SK-N-SH treated with all-trans-retinoic acid at 6 μM for 48 hours (cell line): ENCODE measurements around the gene INTS1.

ENCODE experiments used
- ATAC-seq: fragments of 200-7000 bp; cut with Tn5 transposase; 3 replicates; pipeline ENCODE4 v1.9.1; 2020; ENCODE audit warnings: mild to moderate bottlenecking, moderate library complexity
- ARNTL ChIP-seq: fragments of 450-650 bp; formaldehyde crosslinking; IDR thresholded peaks from 2 replicates; pipeline ENCODE4 v1.5.0; 2020; ENCODE audit warnings: low read depth, mild to moderate bottlenecking, moderate library complexity, borderline replicate concordance
- BACH2 ChIP-seq: fragments of 250-450 bp; sonication (Bioruptor Pico); IDR thresholded peaks from 2 replicates; pipeline ENCODE4 v1.9.0; 2021; ENCODE audit warnings: mild to moderate bottlenecking, borderline replicate concordance
- CREB5 ChIP-seq: fragments of 250-450 bp; sonication (Bioruptor Pico); IDR thresholded peaks from 2 replicates; pipeline ENCODE4 v1.5.1; 2020; ENCODE audit warnings: low read depth, mild to moderate bottlenecking, moderate library complexity
- CSDC2 ChIP-seq: fragments of 250-450 bp; sonication (Bioruptor Pico); IDR thresholded peaks from 2 replicates; pipeline ENCODE4 v1.5.0; 2020; ENCODE audit warnings: mild to moderate bottlenecking, moderate library complexity
- ESRRG ChIP-seq: fragments of 250-450 bp; sonication (Bioruptor Pico); IDR thresholded peaks from 2 replicates; pipeline ENCODE4 v1.6.1; 2021; ENCODE audit warnings: mild to moderate bottlenecking
- GLIS3 ChIP-seq: fragments of 250-450 bp; sonication (Bioruptor Pico); IDR thresholded peaks from 2 replicates; pipeline ENCODE4 v1.5.0; 2020; ENCODE audit warnings: mild to moderate bottlenecking, moderate library complexity
- ISL1 ChIP-seq: fragments of 250-450 bp; sonication (Bioruptor Pico); IDR thresholded peaks from 2 replicates; pipeline ENCODE4 v2.1.2; 2022; ENCODE audit warnings: mild to moderate bottlenecking, moderate library complexity
- POU6F1 ChIP-seq: fragments of 250-450 bp; sonication (Bioruptor Pico); IDR thresholded peaks from 2 replicates; pipeline ENCODE4 v1.8.0; 2021; ENCODE audit warnings: low read depth, mild to moderate bottlenecking, moderate library complexity, borderline replicate concordance
- PPARA ChIP-seq: fragments of 250-450 bp; sonication (Bioruptor Pico); IDR thresholded peaks from 2 replicates; pipeline ENCODE4 v1.5.0; 2020; ENCODE audit warnings: mild to moderate bottlenecking, borderline replicate concordance
- RARB ChIP-seq: fragments of 250-450 bp; sonication (Bioruptor Pico); IDR thresholded peaks from 2 replicates; pipeline ENCODE4 v1.8.0; 2021; ENCODE audit warnings: mild to moderate bottlenecking, moderate library complexity
- SNAI2 ChIP-seq: fragments of 250-450 bp; sonication (Bioruptor Pico); IDR thresholded peaks from 2 replicates; pipeline ENCODE4 v1.5.0; 2020; ENCODE audit warnings: mild to moderate bottlenecking, moderate library complexity
- TCF4 ChIP-seq: fragments of 250-450 bp; sonication (Bioruptor Pico); IDR thresholded peaks from 2 replicates; pipeline ENCODE4 v1.8.0; 2021; ENCODE audit warnings: mild to moderate bottlenecking, moderate library complexity, borderline replicate concordance
- TOX ChIP-seq: fragments of 250-450 bp; sonication (Bioruptor Pico); IDR thresholded peaks from 2 replicates; pipeline ENCODE4 v1.8.0; 2021; ENCODE audit warnings: mild to moderate bottlenecking, moderate library complexity, borderline replicate concordance
- TSHZ2 ChIP-seq: fragments of 250-450 bp; sonication (Bioruptor Pico); IDR thresholded peaks from 2 replicates; pipeline ENCODE4 v1.5.0; 2020; ENCODE audit warnings: mild to moderate bottlenecking, moderate library complexity
- ZC3H10 ChIP-seq: fragments of 250-450 bp; sonication (Bioruptor Pico); IDR thresholded peaks from 2 replicates; pipeline ENCODE4 v1.5.1; 2021; ENCODE audit warnings: mild to moderate bottlenecking, moderate library complexity
- ZFP30 ChIP-seq: fragments of 450-650 bp; formaldehyde crosslinking; IDR thresholded peaks from 2 replicates; pipeline ENCODE4 v1.5.0; 2022; ENCODE audit warnings: mild to moderate bottlenecking, moderate library complexity
- ZNF565 ChIP-seq: fragments of 450-650 bp; formaldehyde crosslinking; conservative IDR thresholded peaks from 2 replicates; pipeline ENCODE4 v1.5.0; 2020; ENCODE audit warnings: low read depth, mild to moderate bottlenecking, moderate library complexity
- ZNF70 ChIP-seq: fragments of 450-650 bp; formaldehyde crosslinking; IDR thresholded peaks from 2 replicates; pipeline ENCODE4 v1.5.0; 2020; ENCODE audit warnings: mild to moderate bottlenecking, moderate library complexity
- ZNF8 ChIP-seq: fragments of 450-650 bp; formaldehyde crosslinking; IDR thresholded peaks from 2 replicates; pipeline ENCODE4 v1.5.0; 2020; ENCODE audit warnings: mild to moderate bottlenecking, moderate library complexity
- TF ChIP-seq, protein P1 (sequence below): fragments of 250-450 bp; sonication (Bioruptor Pico); IDR thresholded peaks from 2 replicates; pipeline ENCODE4 v1.5.1; 2021; ENCODE audit warnings: mild to moderate bottlenecking, moderate library complexity

The INTS1 gene

DNA sequence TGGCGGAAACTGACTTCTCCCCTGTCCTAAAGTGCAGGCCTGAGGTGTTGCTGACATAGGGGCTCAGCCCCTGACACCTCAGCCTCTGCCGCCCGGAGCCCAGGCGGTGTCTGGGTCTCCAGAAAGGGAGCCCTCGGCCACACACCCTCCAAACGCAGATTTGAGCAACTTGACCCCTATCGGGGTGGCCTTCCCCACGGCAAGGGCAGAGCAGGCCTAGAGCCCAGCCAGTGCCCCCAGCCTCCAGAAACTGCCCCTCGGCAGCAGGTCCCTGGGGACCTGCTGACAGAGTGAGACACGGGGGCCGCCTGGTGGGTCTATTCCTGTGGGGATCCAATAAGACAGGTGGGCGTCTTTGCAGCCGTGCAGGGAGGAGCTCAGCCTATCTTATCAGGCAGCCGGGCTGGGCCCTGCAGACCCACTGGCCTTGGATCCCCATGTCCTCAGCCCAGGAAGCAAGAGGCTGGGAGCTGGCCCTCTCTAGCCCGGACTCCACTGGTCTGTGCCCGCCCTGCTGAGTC, 40.8 kb upstream of the INTS1 start:
- TF ChIP-seq ARNTL (CRISPR knock-in tag): no peak
- TF ChIP-seq ZNF565 (CRISPR knock-in tag): no peak
- no peak for TF ChIP-seq ZNF8 (CRISPR knock-in tag)
- TF ChIP-seq RARB (CRISPR knock-in tag): no peak
- TF ChIP-seq TOX: no peak
- TF ChIP-seq ZFP30 (CRISPR knock-in tag): no peak
- no peak for TF ChIP-seq BACH2 (CRISPR knock-in tag)
- TF ChIP-seq GLIS3 (CRISPR knock-in tag): no peak
- no peak for TF ChIP-seq ZC3H10
- no peak for TF ChIP-seq CSDC2 (CRISPR knock-in tag)
- no peak for TF ChIP-seq TSHZ2
- TF ChIP-seq ZNF70 (CRISPR knock-in tag): no peak
- TF ChIP-seq TCF4 (CRISPR knock-in tag): no peak
- ATAC-seq: peak; percentile 0; the same call in 2 of the 3 replicates

GRCh38 chr7:1544178-1544895, 40.1 kb upstream of the INTS1 start:
- TF ChIP-seq PPARA (no peak), BACH2 (CRISPR knock-in tag) (no peak), POU6F1 (no peak), ZNF70 (CRISPR knock-in tag) (no peak), ARNTL (CRISPR knock-in tag) (no peak), ESRRG (CRISPR knock-in tag) (no peak)
- ATAC-seq: peak; percentile 2

- ATAC-seq: no peak
Observed at GRCh38 chr7:1543826-1544177, 39.6 kb upstream of the INTS1 start.

DNA sequence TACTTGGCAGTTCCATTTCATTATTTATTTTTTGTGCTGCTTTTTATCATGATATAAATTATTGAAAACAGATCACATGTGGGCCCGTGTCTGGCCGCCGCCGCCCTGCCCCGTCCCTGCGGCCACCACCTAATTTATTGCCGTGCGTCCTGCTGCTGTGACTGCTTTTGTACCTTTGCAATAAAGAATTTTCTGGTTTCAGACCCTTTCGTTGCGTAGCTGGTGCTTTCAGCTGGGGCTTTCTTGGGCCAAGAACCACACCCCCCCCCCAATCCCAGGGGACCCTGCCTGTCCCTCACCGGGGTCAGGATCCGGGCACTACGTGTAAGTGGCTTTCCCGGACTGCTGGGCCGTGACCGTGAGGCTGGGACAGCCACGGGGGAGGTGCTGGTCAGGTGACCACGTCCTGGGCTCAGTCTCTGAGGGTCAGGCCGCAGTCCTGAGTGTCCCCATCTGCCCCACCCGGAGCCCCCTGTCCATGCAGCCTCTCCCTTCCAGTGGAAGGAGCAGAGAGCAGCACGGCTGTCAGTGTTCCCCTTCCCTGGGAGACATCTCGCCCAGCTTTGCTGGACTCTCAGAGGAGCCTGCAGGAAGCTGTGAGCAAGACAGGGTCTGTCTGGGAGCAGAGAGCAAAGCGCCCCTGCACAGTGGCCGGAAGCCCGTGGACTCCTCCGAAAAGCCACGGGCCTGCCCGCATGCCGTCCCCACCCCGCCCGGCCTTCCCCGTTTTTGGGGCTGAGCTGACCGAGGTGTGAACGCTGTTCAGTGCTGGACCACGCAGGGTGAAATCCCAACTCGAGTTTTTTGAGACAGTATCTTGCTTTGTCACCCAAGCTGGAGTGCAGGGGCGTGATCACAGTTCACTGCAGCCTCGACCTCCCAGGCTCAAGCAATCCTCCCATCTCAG, 38.9 kb upstream of the INTS1 start:
- TF ChIP-seq ZC3H10: no peak
- TF ChIP-seq TOX: no peak
- TF ChIP-seq ISL1 (CRISPR knock-in tag): no peak
- TF ChIP-seq TCF4 (CRISPR knock-in tag): no peak
- TF ChIP-seq TSHZ2: no peak
- TF ChIP-seq SNAI2: no peak
- no peak for TF ChIP-seq CREB5
- no peak for TF ChIP-seq ESRRG (CRISPR knock-in tag)
- TF ChIP-seq BACH2 (CRISPR knock-in tag): no peak
- no peak for TF ChIP-seq ZFP30 (CRISPR knock-in tag)
- no peak for TF ChIP-seq ZNF8 (CRISPR knock-in tag)
- TF ChIP-seq, protein P1, sequence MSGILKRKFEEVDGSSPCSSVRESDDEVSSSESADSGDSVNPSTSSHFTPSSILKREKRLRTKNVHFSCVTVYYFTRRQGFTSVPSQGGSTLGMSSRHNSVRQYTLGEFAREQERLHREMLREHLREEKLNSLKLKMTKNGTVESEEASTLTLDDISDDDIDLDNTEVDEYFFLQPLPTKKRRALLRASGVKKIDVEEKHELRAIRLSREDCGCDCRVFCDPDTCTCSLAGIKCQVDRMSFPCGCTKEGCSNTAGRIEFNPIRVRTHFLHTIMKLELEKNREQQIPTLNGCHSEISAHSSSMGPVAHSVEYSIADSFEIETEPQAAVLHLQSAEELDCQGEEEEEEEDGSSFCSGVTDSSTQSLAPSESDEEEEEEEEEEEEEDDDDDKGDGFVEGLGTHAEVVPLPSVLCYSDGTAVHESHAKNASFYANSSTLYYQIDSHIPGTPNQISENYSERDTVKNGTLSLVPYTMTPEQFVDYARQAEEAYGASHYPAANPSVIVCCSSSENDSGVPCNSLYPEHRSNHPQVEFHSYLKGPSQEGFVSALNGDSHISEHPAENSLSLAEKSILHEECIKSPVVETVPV (CRISPR knock-in tag): no peak
- TF ChIP-seq ZNF565 (CRISPR knock-in tag): no peak
- TF ChIP-seq POU6F1: no peak
- no peak for TF ChIP-seq ZNF70 (CRISPR knock-in tag)
- TF ChIP-seq, all 23 proteins: peak for 0
- ATAC-seq: no peak

More at GRCh38 chr7:1543826-1544177, 39.6 kb upstream of the INTS1 start:
- no peak for TF ChIP-seq GLIS3 (CRISPR knock-in tag)
